Testis (tissue), 2 donors: Measurements from ENCODE around the gene MAML3.
"Not testable (repeated sequence)": the region's sequence is repeated elsewhere in the genome, so short reads cannot be mapped to it uniquely, and the experiment has no call there.

ENCODE experiments used
- CTCF ChIP-seq, 3 experiments: fragments of 450-650 bp in 2 of 3; fragments of 200-600 bp in 1 of 3; sonication (generic) in 1 of 3; IDR thresholded peaks; one replicate each; pipeline ENCODE4 v1.5.1; 2016 to 2019; ENCODE audit warnings: antibody characterized with exemption in 3 of 3, mild to moderate bottlenecking in 2 of 3, moderate library complexity in 1 of 3
- POLR2A ChIP-seq: fragments of 450-650 bp; IDR thresholded peaks from one replicate; pipeline ENCODE4 v1.6.1; 2017; ENCODE audit warnings: antibody characterized with exemption, mild to moderate bottlenecking, moderate library complexity

GRCh38 chr4:139698167-139698925, 455.6 kb downstream of the MAML3 start:
- peak in 2 of 3 experiments; percentile 13 to 19 for TF ChIP-seq CTCF (IDR thresholded peaks at IDR 0.05)
- TF ChIP-seq POLR2A, result not testable (repeated sequence)
